WERI-Rb-1 (cell line): Measurements from ENCODE around the gene PACC1.
"Not testable (repeated sequence)": the region's sequence is repeated elsewhere in the genome, so short reads cannot be mapped to it uniquely, and the experiment has no call there.

Experiments
- DNase-seq: peaks from one replicate; pipeline ENCODE4 v3.0.0-alpha.2; 2020
- H3K27ac ChIP-seq: fragments of 250-450 bp; sonication (Bioruptor Pico); 2 replicates; pipeline ENCODE4 v1.5.1; 2020; ENCODE audit warnings: mild to moderate bottlenecking, moderate library complexity
- H3K27me3 ChIP-seq: fragments of 250-450 bp; sonication (Bioruptor Pico); 2 replicates; pipeline ENCODE4 v1.5.1; 2021; ENCODE audit warnings: mild to moderate bottlenecking, low read depth, moderate library complexity; ENCODE audit not compliant: insufficient read depth, severe bottlenecking
- H3K36me3 ChIP-seq: fragments of 250-450 bp; sonication (Bioruptor Pico); 2 replicates; pipeline ENCODE4 v1.5.1; 2020; ENCODE audit warnings: mild to moderate bottlenecking, moderate library complexity
- H3K4me3 ChIP-seq: 2 replicates; pipeline ENCODE4 v1.5.1; 2011; ENCODE audit warnings: low read depth, mild to moderate bottlenecking, control low read depth, low read length
- H3K9me3 ChIP-seq: fragments of 250-450 bp; sonication (Bioruptor Pico); 2 replicates; pipeline ENCODE4 v1.5.1; 2021; ENCODE audit warnings: mild to moderate bottlenecking, moderate library complexity; ENCODE audit not compliant: severe bottlenecking
- TF ChIP-seq, protein P1 (sequence below): IDR thresholded peaks from 2 replicates; pipeline ENCODE4 v1.5.1; 2011; ENCODE audit warnings: low read depth, mild to moderate bottlenecking, control low read depth, inconsistent platforms, low read length

PACC1 gene

GRCh38 chr1:212397171-212397570, 17.5 kb downstream of the PACC1 start:
- H3K27me3 ChIP-seq, result no peaks in the 10 kb centered on the region
- no peaks in the 10 kb centered on the region; the same call in 1 of the 2 replicates for H3K36me3 ChIP-seq
- no peak for DNase-seq
- H3K4me3 ChIP-seq, result no peak overlapping the region
- H3K27ac ChIP-seq, result no peak overlapping the region
- TF ChIP-seq, protein P1, sequence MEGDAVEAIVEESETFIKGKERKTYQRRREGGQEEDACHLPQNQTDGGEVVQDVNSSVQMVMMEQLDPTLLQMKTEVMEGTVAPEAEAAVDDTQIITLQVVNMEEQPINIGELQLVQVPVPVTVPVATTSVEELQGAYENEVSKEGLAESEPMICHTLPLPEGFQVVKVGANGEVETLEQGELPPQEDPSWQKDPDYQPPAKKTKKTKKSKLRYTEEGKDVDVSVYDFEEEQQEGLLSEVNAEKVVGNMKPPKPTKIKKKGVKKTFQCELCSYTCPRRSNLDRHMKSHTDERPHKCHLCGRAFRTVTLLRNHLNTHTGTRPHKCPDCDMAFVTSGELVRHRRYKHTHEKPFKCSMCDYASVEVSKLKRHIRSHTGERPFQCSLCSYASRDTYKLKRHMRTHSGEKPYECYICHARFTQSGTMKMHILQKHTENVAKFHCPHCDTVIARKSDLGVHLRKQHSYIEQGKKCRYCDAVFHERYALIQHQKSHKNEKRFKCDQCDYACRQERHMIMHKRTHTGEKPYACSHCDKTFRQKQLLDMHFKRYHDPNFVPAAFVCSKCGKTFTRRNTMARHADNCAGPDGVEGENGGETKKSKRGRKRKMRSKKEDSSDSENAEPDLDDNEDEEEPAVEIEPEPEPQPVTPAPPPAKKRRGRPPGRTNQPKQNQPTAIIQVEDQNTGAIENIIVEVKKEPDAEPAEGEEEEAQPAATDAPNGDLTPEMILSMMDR, result no peak
- peaks cover 3% of the 10 kb centered on the region for H3K9me3 ChIP-seq

DNA sequence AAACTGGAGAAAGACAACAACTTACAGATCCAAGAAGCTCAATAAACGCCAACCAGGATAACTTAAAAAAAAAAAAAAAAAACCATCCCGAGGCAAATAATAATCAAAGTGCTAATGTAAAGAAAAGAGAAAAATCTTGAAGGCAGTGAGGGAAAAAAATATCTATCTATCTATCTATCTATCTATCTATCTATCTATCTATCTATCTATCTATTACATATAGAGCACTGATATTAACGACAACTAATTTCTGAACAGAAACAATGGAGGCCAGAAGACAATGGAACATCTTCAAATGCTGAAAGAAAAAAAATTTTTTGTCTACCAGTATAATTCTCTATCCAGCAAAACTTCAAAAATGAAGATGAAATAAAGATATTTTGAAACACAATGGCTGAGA, 18.0 kb downstream of the PACC1 start:
- Histone ChIP-seq H3K9me3 (peaks cover 3% of the 10 kb centered on the region), H3K27me3 (no peaks in the 10 kb centered on the region), H3K4me3 (no peak overlapping the region), H3K27ac (no peak overlapping the region), H3K36me3 (no peaks in the 10 kb centered on the region; the same call in 1 of the 2 replicates)
- TF ChIP-seq, protein P1, result no peak
- no peak for DNase-seq

GRCh38 chr1:212395678-212396437, 18.8 kb downstream of the PACC1 start:
- not testable (repeated sequence) for H3K27ac ChIP-seq, H3K9me3 ChIP-seq, H3K36me3 ChIP-seq, H3K4me3 ChIP-seq, H3K27me3 ChIP-seq, DNase-seq

DNA sequence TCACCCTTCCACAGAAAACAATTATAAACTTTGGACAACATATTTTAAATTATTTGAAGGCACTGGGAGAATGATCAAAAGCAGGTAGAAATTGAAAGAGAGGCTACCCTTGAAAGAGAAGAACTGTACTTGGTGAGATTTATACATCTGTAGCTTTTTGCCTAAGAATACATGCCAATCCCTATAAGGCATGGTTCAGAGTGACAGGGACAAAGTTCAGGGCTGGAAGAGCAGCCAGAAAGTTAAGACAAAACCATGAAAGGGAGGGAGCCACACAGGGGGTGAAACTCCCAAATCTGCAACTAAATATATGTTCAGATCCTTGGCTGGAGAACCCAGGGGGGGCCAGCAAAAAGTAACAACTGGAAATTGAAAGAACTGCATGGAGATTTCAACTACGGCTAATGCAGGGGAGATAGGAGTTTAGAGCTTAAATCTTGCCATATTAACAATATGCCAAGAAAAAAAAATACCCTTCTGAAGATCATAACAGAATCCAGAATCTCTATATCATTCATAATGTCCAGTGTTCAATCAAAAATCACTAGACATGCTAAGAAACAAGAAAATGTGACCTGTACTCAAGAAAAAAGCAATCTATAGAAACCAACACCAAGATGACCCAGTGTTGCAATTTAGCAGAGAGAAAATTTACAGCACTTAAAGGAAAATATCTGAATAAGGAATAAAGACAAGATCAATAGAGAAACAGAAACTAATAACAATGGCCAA, 25.5 kb downstream of the PACC1 start:
- no peaks in the 10 kb centered on the region for H3K27me3 ChIP-seq
- H3K9me3 ChIP-seq, result peaks cover 6% of the 10 kb centered on the region
- DNase-seq, result no peak
- no peak overlapping the region for H3K27ac ChIP-seq
- peaks cover 21% of the 10 kb centered on the region for H3K36me3 ChIP-seq
- no peak overlapping the region for H3K4me3 ChIP-seq
- TF ChIP-seq, protein P1, result no peak

DNA sequence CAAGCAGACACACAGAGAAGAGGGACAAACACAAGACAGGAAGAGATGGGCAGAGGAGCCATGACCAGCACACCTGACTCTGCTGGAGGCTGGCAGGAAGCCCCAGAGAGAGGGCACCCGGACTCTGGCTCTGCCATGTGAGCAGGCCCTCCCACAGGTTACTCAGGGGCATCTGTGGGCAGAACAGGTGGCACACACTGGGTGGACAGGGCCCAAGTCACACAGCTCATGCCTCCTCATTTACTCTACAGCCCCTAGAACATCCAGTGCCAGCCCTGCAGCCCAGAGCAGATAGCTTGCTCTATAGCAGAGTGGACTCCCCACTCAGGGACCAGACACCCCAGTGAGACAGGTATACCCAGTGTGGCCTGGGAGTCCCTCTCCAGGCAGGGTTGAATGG, 28.7 kb downstream of the PACC1 start:
- TF ChIP-seq, protein P1, result no peak
- H3K4me3 ChIP-seq, result no peak overlapping the region
- DNase-seq, result no peak
- H3K27ac ChIP-seq, result no peak overlapping the region
- H3K27me3 ChIP-seq, result no peaks in the 10 kb centered on the region
- H3K36me3 ChIP-seq, result peaks cover 30% of the 10 kb centered on the region
- H3K9me3 ChIP-seq, result peaks cover 6% of the 10 kb centered on the region

- H3K27ac ChIP-seq, result no peak overlapping the region
- peaks cover 27% of the 10 kb centered on the region for H3K36me3 ChIP-seq
- TF ChIP-seq, protein P1, result no peak
- H3K27me3 ChIP-seq, result no peaks in the 10 kb centered on the region
- no peak for DNase-seq
- H3K9me3 ChIP-seq, result no peaks in the 10 kb centered on the region
- H3K4me3 ChIP-seq, result no peak overlapping the region
Measured at GRCh38 chr1:212381397-212382035, 33.2 kb downstream of the PACC1 start.
